T-helper 2 cell (primary cell): ENCODE results near the gene MATK.
"Not testable (repeated sequence)": the region's sequence is repeated elsewhere in the genome, so short reads cannot be mapped to it uniquely, and the experiment has no call there.

Experiments
- DNase-seq, 5 experiments: peaks; one replicate each; pipeline versions ENCODE4 v3.0.0 to v3.0.0-alpha.2; 2012 to 2022

MATK gene

DNA sequence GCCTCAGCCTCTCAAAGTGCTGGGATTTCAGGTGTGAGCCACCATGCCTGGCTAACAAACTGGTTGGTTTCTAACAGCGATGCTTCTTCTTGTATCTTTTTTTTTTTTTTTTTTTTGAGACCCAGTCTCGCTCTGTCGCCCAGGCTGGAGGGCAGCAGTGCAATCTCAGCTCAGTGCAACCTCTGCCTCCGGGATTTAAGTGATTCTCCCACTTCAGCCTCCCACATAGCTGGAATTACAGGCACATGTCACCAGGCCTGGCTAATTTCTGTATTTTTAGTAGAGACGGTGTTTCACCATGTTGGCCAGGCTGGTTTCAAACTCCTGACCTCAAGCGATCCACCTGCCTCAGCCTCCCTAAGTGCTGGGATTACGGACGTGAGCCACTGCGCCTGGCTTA, 30.0 kb upstream of the MATK start:
- DNase-seq, result not testable (repeated sequence)

DNA sequence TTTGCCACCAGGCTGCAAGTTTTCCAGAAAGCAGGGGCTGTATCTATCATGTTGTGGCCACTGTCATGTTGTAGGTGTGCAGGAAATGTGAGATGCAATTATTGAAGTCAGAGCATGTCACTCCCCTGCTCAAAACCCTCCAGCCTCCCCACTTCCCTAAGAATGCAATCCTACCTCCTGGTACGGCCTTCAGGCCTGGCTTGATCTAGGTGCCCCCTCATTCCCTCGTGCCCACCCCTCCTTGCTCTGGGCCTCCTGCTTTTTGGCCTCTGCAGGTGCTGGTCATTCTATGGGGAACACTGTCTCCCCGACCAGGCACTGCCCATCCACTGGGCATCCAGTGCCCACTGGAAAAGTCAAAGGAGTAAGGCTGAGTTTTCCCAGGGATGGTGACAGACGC, 28.5 kb upstream of the MATK start:
- DNase-seq, result no peak

DNA sequence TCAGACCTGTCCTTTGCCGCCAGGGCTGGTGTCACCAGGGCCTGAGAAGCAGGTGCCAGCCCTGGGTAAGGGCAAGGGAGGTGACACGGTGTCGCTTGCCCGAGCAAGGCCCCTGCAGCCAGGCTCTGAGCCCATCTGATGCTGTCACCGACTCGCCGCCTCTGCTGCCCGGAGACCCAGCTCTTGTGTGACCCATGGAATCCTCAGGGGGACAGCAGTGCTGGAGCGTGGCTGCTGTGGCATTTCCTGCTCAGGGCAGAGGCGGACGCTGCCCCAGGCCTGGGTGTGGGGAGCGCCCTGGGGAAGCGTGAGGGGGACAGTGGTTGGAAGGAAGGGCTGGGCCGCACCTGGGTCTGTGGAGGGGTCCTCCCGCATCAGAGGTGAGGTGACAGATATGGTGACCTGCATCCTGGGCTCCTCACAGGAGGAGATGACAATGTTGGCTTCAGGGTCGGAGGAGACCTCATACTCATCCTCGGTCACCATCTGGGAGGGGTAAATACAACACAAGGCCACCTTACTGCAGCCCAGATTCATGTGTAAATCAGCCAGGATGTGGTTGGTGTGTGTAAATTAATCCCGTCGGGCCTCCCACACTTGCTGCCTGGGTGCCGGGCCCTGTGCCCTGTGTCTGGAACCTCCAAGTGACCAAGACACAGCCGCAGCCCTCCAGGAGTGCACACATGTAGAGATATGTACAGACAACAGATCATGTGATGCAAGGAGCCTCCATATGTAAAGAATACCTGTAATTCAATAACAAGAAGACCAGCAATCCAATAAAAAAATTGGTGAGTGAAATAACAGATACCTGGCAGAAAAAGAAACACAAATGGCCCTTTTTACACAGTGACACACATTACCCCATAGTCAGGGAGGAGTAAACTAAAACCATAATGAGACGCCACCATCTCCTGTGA, 27.6 kb upstream of the MATK start:
- DNase-seq, result peak in 2 of 5 experiments; percentile 51 to 61

DNA sequence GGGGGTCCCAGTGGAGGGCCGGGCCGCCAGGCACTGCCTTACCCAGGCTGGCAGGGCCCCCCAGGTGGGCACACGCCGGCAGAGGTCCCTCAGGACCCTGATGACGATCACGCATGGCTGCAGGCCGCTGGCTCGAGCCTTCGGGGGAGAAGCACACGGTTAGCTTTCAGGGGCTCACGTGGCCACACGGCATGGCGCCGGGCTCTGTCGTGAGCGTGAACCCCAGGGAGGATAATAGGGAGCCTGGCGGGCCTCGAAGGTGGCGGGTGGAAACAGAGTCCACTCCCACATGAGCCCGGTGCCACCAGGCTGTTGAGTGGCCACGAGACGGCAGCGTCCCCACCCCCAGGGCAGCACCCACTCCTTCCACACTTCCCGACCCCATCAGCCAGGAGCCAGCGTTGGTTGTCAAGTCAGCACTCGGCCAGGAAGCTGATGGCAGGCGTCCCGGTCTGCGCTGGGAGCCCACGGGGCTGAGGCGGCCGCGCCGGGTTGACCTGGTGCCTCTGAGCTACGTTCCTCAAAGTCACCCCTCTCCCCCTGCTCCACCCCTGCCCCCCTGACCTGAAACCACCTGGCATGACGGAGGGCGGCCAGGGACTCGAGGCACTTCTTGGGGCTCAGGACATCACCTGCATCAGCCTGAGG, 24.7 kb upstream of the MATK start:
- no peak for DNase-seq

DNA sequence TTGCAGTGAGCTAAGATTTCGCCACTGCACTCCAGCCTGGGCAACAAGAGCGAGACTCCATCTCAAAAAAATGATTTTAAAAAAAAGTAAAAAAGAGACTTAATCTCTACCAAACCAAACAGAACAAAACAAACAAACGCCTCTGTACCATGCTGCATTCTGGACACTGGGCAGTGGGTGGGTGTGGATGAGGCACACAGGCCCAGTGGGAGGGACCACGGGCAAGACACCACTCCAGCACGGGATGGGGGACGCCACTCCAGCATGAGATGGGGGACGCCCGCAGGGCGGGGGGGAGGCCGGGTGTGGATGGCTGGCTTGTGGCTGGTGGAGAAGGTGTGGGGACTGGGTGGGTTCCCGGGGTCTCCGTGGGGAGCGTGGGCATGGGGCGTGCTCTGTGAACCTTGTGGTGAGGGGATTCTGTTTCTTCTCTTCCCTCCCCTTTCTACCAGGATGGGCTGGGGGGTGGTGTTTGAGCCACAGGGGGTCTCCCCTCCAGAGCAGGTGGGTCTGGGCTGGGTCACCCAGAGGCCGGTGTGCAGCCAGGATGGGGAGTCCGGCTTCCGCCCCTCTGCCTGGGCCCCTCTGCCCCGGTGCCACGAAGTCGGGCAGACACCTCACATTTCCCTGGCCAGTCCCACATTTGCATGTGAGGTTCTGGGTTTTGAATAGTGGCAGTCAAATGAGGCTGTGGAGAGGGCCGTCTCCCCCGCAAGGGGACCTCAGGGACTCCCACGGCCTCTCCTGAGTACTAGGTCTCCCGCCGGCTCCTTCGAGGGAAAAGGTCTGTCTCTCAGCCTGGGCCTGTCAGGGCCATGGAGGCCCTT, 23.9 kb upstream of the MATK start:
- DNase-seq, result no peak

DNA sequence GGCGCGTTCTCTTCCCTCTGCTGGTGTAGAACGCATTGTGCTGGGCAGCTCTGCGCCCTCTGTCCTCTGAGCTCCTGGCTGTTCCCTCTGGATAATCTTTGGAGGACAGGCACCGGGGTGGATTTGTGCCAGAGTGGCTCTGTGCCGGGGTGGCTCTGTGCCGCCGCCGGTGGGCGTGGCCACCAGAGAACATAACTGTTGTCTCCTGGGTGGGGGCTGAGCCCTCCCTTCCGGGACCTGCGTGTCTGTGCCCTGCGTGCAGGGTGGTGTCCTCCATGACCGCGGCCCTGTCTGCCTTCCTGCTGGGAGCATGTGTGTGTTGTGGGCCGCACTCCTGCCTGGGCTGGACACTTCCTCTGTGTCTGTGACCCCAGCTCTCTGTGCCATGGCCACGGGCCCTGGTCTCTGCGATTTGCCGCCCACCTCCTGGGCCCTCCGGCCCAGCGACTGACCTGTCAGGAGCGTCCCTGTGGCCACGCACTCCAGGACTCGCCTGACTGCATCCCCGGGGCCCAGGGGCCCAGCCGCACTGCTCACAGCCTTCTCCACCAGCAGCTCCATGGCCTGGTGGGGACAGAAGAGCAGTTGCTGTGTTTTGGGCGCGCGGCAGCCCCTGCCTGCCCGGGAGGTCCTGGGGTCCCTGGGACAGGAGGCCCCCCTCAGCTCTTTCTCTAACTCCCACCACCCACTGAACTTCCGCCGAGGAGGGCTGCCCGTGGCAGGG, 22.4 kb upstream of the MATK start:
- no peak for DNase-seq

DNA sequence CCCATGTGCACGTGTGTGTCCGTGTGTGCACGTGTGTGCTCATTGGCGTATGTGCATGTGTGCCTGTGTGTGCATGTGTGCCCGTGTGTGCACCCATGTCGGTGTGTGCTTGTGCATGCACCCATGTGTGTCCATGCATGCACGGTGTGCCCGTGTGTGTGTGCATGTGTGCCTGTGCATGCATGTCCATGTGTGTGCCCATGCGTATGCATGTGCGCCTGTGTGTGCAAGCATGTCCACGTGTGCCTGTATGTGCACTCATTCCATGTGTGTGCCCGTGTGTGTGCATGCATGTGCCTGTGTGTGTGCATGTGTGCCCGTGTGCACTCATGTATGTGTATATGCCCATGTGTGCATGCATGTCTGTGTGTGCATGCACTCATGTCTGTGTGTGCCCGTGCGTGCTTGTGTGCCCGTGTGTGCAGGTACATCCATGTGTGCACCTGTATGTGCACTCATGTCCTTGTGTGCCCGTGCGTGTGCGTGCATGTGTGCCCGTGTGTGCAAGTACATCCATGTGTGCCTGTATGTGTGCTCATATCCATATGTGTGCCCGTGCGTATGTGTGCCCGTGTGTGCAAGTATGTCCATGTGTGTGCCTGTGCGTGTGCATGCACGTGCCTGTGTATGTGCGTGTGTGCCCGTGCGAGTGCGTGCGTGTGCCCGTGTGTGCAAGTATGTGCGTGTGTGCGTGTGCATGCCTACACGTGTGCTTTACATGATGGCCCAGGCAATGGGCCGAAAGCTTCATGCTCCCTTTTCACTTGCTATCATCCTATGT, 21.6 kb upstream of the MATK start:
- no peak for DNase-seq

DNA sequence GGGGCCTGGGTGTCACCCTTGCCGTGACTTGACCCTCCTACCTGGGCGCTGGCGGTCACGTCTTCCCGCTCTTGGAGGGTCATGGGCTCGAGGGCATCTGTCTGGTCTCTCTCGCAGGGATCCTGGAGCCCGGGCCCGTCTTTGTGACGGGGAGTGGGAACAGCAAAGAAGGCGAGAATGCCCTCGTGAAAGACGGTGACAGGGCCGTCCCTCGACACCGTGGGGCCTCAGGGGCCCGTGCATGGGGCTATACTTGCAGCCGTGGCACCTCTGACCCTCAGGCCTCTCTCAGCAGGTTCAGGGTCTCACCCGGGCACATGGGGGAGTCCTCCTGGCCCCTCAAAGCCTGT, 20.9 kb upstream of the MATK start:
- DNase-seq, result no peak

DNA sequence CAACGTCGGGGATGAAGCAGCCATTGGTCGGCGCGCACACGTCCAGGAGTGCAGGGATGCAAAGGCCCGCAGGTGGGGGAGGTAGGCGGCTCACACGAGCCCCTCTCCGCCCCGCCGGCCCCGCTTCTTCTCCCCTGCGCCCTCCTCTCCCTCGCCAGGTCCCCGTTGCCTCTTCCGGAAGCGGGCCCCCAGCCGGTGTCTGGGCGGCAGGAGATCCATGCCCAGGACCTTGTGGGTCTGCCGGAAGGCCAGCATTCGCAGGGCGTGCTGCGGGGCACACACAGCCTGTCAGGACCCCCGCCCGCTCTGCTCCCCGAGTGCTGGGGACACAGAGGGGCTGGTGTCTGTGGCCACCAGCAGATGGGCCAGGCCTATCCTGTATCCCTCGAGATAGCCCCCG, 19.7 kb upstream of the MATK start:
- DNase-seq, result no peak

DNA sequence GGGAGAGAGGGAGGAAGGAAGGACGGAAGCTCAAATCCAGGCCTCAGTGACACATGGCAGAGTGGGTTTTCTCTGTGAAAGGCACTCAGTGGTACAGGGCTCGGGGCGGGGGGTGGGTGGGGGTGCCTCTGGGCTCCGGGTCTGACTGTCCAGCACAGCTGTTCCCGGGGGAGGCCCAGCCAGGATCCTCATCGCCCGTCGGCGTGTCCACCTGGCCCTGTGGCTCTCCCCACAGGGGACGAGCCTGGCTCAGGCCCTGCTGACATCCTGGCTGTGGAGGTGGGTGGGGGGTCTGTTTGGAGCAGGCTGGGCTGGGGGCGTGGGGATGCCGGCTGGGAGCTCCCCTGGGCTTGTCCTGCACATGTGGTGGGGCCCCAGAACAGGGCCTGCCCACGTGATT, 18.2 kb upstream of the MATK start:
- no peak for DNase-seq

DNA sequence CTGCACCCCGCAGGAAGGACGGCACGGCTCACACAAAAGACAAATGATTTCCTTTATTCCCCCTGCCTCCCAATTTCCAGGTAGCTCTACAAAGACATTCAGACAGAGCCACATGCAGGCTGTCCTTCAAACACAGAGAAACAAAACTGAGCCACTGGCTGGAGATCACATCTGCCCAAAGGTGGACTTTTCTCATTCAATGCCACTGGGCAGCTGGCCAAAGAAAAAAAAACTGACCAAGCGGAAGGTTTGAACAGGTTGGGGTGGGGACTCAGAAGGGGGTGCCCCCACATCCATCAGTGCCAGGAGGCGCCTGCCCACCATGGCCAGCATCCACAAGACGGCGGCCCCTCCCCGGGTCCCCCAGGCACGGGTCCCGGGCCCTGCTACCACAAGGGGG, 17.8 kb upstream of the MATK start:
- DNase-seq, result no peak

DNA sequence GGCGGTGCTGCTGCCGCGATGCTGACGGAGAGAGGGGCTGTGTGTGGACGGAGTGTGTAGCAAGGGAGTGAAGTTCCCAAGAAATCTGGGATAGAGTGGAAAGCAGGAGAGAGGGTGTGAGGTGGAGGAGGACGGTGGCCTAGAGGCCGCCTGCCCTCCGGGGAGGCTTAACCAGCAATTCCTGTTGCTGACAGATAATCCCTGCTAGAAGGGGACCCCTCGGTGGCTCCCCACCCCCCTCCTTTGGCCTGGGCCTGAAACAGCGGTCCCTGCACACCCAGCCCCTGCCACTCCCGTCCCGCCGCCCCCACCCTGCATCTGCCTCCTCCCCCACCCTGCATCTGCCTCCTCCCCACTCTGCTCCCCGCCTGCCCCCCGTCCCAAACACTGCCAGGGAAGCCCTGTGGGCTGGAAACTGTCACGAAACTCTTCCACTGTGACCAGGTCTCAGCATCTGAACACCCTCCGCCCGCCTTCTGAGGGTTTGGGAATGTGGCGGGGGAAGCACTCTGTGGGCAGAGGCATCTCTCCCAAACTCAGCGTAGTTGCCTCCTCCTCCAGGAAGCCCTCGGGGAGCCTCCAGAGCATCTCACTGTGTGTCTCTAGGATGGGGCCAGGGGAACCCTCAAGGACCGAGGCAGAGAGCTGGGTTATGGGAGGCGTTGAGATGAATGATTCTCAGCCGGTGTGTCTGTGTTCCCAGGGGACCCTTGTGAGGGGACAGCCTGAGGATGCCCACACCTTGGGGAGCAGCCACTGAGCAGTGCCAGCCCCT, 17.1 kb upstream of the MATK start:
- DNase-seq, result no peak

DNA sequence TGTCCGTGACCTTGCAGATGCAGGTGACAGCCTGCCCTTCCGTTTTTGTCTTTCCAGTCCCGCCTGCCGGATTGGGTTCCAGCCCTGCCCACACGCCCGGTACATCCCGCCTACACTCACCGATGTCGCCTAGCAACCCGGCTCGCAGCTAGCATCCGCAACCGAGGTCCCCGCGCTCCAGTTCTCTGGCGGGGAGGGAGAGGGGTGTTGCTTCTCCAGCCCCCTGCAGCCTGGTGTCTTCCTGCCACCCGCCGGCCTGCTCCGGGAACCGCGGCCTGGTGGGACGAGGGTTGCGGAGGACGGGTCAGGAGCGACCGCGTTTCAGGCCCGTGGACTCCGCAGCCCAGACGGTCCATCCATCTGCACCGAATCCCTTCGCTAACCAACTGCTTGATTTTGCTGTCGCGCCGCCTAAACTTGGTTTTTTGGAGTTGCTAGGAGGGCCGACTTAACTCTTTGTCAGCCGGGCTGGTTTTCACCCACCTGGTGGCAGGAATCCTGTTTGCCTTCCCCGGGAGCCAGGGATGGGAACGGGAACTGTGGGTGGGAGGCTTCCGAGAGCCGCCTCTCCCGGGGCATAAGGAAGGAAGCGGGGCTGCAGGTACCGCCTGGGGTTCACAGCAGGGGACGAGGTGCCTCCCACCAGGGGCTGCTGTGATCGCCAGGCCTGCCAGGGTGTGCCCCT, 15.4 kb upstream of the MATK start:
- peak in 4 of 5 experiments; percentile 21 to 80 (median 40) for DNase-seq

DNA sequence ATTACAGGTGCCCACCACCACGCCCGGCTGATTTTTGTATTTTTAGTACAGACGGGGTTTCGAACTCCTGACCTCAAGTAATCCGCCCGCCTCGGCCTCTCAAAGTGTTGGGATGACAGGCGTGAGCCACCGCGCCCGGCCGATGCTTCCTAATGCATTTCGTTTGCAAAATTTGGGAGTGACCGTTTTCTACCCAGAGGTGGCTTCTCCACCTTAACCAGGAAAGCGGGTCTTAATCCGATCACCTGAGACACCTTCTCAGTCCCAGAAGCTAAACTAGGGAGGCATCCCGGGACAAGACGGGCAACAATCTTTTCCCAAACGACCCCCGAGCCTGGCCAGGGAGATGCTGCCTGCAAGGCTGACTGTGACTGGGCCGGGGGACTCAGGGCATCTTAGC, 14.8 kb upstream of the MATK start:
- DNase-seq, result no peak

DNA sequence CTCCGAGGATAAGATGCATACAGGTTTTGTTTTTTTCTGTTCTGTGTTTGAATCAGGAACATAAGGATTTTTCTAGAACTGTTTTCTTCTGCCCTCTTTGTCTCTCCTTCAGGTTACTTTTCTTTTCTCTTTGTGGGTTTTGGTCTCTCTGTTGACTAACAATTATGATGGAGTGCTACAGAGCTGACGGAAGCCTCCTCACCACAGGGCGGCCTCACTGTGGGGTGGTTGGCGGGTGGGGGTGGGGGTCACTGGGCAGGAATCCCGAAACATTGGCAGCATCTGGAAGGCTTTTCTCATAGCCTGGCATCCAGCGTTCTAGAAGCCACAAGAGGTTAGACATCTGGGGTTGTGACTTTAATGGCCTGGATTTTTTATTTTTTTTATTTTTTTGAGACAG, 12.0 kb upstream of the MATK start:
- peak in 2 of 5 experiments; percentile 70 to 74 for DNase-seq

DNA sequence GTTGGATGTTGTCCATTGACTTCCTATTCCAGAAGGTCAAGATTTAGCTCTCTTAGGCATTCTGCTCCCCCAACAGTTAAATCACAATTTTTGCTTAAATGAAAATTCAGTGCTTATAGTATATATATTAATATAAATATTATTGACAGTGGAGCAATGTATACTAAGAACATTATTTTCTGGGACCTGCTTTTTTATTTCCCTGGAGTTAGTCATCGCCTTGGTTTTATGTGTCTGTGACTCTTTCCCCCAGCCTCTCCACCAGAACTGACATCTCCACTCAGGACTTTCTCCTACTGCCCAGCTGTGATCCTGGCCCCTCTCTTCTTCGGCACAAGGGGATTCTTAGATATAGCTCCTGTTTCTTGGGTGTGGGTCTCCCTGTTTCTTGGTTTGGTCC, 10.2 kb upstream of the MATK start:
- DNase-seq, result no peak

DNA sequence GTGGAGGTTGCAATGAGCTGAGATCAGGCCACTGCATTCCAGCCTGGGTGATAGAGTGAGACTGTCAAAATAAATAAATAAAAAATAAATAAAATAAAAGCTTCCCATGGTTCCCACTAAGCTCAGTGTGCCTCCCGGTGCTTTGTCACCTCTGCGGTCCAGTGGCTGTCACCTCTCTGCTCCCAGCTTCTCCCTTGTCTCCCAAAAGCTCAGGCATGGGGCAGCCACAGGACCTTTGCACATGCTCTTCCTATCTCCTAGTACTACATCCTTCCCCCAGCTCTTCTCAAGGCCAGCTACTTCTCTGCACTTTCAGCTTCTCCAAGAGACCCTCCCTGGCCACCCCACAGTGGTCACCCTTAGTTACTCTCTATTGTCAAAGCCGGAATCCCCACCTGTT, 7.6 kb upstream of the MATK start:
- DNase-seq, result no peak

DNA sequence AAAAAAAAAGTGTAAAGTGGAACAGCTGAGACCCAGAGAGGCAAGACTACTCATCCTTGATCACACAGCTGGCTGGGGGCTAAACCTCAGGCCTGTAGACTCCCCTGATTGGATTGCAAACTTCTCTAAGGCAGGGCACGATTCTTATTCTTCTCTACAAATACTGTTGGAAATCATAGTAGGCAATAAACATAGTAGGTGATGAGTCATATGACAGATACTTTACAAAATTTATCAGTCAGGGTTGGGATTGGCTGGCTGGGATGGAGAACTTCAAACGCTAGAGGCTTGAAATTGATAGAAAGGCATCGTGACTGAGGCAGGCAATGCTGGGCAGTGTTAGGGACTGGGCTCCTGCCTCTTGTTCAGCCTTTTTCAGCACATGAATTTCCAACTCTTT, 5.9 kb upstream of the MATK start:
- no peak for DNase-seq

DNA sequence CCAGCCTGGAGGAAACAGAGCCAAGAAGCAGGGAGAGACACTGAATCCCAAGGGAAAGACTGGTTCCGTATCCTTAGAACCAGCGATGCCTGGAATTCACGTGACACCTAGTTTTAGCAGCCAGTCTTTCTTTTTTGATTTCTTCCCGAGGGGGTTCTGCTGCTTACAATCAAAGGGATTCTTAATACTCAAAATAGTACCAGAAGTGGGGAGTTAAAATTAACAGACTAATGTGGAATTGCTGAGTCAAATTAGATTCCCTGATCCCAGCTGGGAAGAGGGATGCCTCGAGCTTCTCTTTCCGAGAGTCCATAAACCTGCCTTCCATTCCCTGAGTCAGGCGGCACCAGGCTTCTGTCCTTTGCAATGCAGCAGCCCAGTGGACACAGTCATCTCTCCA, 4.8 kb upstream of the MATK start:
- DNase-seq, result no peak

DNA sequence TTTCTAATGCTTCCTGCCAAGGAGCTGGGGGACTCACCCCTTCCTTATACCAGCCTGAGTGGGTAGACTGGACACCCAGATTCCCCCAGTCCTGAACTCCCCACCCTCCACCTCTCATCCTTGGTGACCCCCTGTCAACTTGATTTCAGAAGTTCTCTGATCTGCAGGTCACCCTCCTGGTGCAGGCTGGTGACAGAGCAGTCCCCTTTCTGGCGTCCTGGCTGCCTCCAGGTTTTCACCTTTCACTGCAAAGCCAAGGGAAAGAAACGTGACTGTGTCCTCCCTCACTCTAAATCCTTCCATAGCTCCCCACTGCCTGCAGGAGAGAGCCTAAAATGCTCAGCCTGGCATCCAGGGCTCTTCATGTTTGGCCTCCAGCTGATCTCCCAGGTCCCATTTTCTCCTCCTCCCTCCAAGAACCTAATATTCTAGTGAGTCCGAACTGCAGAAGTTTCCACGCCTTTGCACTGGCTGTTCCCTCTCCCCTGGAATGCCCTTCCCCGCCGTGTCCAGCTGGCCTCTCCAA, 4.1 kb upstream of the MATK start:
- DNase-seq, result no peak
